Lower leg skin (tissue), 4 donors: Measurements from ENCODE around the gene OR8B4. TPM values are rescaled to one million over a fixed set of nuclear protein-coding genes. Genes with fewer than 3 reads are reported as not detected.

Source experiments
- DNase-seq, 2 donors: peaks; one replicate each; pipeline ENCODE4 v3.0.0-alpha.2; 2019; ENCODE audit warnings: low spot score in 2 of 2
- H3K4me3 ChIP-seq: fragments of 200-600 bp; sonication (generic); 2 replicates; pipeline ENCODE4 v1.5.1; 2017; ENCODE audit warnings: mild to moderate bottlenecking, low read depth; ENCODE audit not compliant: poor library complexity, severe bottlenecking
- POLR2A ChIP-seq, 2 donors: fragments of 450-650 bp; IDR thresholded peaks; one replicate each; pipeline ENCODE4 v1.6.1; 2016 to 2017; ENCODE audit warnings: antibody characterized with exemption in 2 of 2, mild to moderate bottlenecking in 1 of 2, moderate library complexity in 1 of 2
- WGBS, 2 donors: methylation state at CpG; one replicate each; pipeline ENCODE4 v1.1.5; 2018; 5-methylcytosine and 5-hydroxymethylcytosine counted together
- intact Hi-C: fragments of 100-400 bp; cut with DNase I; formaldehyde crosslinking; loops from one replicate; pipeline ENCODE4 v1.15.0; 2023; ENCODE audit warnings: low total_unique reads
- total RNA-seq, 4 donors: library from RNA; depleted of rRNA; stranded (reverse); fragments of >200 nt; gene quantifications; one replicate each; pipeline ENCODE4 v1.1.0, GENCODE V29; 2016
- TF ChIP-seq, protein P1 (sequence below), 3 donors: fragments of 450-650 bp; IDR thresholded peaks; one replicate each; pipeline ENCODE4 v1.5.1; 2016; ENCODE audit warnings: antibody characterized with exemption in 3 of 3, mild to moderate bottlenecking in 3 of 3, moderate library complexity in 2 of 3

Gene OR8B4
- not detected for total RNA-seq

DNA sequence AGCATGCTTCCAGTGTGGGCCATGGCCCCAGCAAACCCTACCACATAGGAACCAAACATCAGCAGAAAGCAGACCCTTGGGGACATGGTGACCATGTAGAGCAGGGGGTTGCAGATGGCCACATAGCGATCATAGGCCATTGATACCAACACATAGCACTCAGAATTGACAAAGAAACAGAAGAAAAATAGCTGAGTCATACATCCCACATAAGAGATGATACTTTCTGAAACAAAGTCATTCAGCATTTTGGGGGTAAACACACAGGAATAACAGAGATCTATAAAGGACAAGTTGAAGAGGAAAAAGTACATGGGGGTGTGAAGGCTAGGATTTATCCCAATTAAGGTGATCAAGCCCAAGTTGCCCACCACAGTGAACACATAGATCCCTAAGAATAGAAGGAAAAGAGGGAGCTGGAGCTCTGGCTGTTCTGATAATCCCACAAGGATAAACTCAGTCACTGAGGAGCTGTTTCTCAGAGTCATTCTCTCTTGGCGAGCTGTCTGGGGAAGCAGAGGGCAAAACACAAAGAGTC is at the start of gene OR8B4:
Gene OR8B4 (minus strand): TSS at position 488 of the 538 bp plus-strand sequence. CDS start 0 bp downstream, at position 488.
- WGBS, 2 donors = 85 to 93% methylated on average over 2 of the region's 2 CpGs
- H3K4me3 ChIP-seq = no peak within 1 kb of the TSS
- DNase-seq = no peak
- TF ChIP-seq, protein P1, sequence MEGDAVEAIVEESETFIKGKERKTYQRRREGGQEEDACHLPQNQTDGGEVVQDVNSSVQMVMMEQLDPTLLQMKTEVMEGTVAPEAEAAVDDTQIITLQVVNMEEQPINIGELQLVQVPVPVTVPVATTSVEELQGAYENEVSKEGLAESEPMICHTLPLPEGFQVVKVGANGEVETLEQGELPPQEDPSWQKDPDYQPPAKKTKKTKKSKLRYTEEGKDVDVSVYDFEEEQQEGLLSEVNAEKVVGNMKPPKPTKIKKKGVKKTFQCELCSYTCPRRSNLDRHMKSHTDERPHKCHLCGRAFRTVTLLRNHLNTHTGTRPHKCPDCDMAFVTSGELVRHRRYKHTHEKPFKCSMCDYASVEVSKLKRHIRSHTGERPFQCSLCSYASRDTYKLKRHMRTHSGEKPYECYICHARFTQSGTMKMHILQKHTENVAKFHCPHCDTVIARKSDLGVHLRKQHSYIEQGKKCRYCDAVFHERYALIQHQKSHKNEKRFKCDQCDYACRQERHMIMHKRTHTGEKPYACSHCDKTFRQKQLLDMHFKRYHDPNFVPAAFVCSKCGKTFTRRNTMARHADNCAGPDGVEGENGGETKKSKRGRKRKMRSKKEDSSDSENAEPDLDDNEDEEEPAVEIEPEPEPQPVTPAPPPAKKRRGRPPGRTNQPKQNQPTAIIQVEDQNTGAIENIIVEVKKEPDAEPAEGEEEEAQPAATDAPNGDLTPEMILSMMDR (IDR thresholded peaks at IDR 0.05) = no peak
- no peak for TF ChIP-seq POLR2A (IDR thresholded peaks at IDR 0.05)
- intact Hi-C loops = no loop called here

DNA sequence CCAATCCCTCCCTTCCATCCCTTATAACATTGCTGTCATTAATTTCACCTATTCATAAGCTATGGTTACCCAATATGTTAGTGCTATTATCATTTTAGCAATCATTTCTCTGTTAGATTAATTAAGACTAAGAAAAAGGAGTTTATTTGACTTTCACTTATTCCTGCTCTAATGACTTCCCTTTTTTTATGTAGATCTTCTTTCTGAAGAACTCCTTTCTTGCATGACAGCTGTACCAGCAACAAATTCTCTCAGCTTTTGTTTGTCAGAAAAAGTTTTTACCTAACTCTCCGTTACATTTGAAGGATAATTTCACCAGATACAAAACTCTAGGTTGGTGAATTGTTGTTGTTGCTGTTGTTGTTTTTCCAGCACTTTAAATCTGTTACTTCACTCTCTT is 49.4 kb upstream of the OR8B4 start:
- H3K4me3 ChIP-seq = no peak overlapping the region
- TF ChIP-seq, protein P1 (IDR thresholded peaks at IDR 0.05) = no peak
- no peak for TF ChIP-seq POLR2A (IDR thresholded peaks at IDR 0.05)
- WGBS, 2 donors = 77 to 91% methylated on average over 1 of the region's 1 CpG
- intact Hi-C loops = no loop called here
- no peak for DNase-seq

DNA sequence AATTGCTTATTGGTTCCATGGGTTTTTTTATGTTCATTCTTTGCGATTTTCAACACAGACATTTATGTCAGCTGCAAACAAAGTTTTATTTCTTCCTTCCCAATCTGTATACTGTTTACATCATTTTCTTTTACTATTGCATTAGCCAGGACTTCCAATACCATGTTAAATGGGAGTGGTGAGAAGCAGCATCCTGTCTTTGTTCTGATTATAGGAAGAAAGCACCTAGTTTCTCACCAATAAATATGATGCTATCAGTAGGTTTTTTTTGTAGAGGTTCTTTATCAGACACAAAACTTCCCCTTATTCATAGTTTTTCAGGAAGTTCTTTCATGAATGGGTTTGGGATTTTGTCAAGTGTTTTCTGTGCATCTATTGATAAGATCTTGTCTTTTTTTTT is 48.8 kb upstream of the OR8B4 start:
- TF ChIP-seq POLR2A (IDR thresholded peaks at IDR 0.05) = no peak
- TF ChIP-seq, protein P1 (IDR thresholded peaks at IDR 0.05) = no peak

DNA sequence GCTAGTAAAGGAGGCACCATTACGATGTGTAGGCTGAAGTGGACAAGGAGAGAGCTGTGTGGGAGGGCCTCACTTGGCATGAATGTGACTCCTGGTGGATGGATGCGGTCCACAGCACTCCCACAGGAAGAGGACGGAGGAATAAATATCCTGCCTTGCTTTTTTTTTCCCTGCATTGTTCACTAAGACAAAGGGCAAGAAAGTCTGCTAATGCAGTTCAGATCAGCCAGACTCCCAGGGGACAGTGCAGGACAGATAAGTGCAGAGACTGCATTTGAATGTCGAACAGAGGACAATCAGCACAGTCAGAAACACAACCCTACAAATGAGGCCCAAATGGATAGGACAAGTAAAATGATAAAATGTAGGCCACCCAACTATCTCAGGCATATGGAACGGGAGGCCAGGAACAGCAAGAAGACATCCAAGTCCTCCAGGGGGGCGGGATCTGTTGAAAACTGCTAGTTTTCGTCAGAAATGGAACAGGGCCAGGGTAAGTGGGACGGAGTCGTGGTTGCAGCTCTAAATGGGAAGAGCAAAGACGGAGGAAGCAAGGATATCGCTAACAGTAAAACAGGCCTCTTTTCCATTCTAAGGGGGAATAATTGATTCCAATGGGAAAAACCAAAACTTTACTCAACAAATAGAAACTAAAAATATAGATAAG is 46.0 kb upstream of the OR8B4 start:
- no peak overlapping the region for H3K4me3 ChIP-seq
- no peak for DNase-seq
- intact Hi-C loops = no loop called here
- 56 to 66% methylated on average over 11 of the region's 11 CpGs for WGBS, 2 donors
- no peak for TF ChIP-seq POLR2A (IDR thresholded peaks at IDR 0.05)
- TF ChIP-seq, protein P1 (IDR thresholded peaks at IDR 0.05) = no peak

More for the DNA sequence above, 48.8 kb upstream of the OR8B4 start:
- DNase-seq = no peak
- 72 to 73% methylated on average over 1 of the region's 1 CpG for WGBS, 2 donors
- no peak overlapping the region for H3K4me3 ChIP-seq
- intact Hi-C loops = no loop called here

- 67 to 72% methylated on average over 8 of the region's 8 CpGs for WGBS, 2 donors
- intact Hi-C loops = no loop called here
- DNase-seq = peak in 1 of 2 donors; percentile 17
- no peak overlapping the region for H3K4me3 ChIP-seq
- no peak for TF ChIP-seq POLR2A (IDR thresholded peaks at IDR 0.05)
- TF ChIP-seq, protein P1 (IDR thresholded peaks at IDR 0.05) = no peak
These were observed 42.8 kb upstream of the OR8B4 start for GRCh38 chr11:124467381-124467927.
